Immature natural killer cell (primary cell): ENCODE data around the gene SMDT1. TPM values are rescaled to one million over a fixed set of nuclear protein-coding genes. Genes with fewer than 3 reads are reported as not detected.
"Not testable (repeated sequence)": the region's sequence is repeated elsewhere in the genome, so short reads cannot be mapped to it uniquely, and the experiment has no call there.

Experiments
- DNase-seq, 3 donors: peaks; one replicate each; pipeline ENCODE4 v3.0.0; 2022; ENCODE audit warnings: mixed read lengths in 1 of 3
- H3K27ac Mint-ChIP-seq, 6 donors: one replicate each; pipeline ENCODE4 v1.8.0; 2020; ENCODE audit warnings: mixed read lengths in 6 of 6, mild to moderate bottlenecking in 5 of 6, inconsistent platforms in 4 of 6, moderate library complexity in 3 of 6
- H3K27me3 Mint-ChIP-seq, 3 donors: one replicate each; pipeline ENCODE4 v1.8.0; 2020 to 2021; ENCODE audit warnings: low read depth in 3 of 3, mild to moderate bottlenecking in 3 of 3, mixed read lengths in 3 of 3, moderate library complexity in 3 of 3, inconsistent platforms in 1 of 3
- H3K36me3 Mint-ChIP-seq, 3 donors: one replicate each; pipeline ENCODE4 v1.8.0; 2020; ENCODE audit warnings: mixed read lengths in 3 of 3, inconsistent platforms in 2 of 3, mild to moderate bottlenecking in 2 of 3
- H3K4me1 Mint-ChIP-seq, 2 donors: one replicate each; pipeline ENCODE4 v1.8.0; 2020; ENCODE audit warnings: inconsistent platforms in 2 of 2, mild to moderate bottlenecking in 2 of 2, mixed read lengths in 2 of 2, moderate library complexity in 1 of 2
- H3K4me3 Mint-ChIP-seq, 5 donors: one replicate each; pipeline ENCODE4 v1.8.0; 2020; ENCODE audit warnings: mild to moderate bottlenecking in 5 of 5, mixed read lengths in 5 of 5, inconsistent platforms in 3 of 5, moderate library complexity in 3 of 5
- H3K9me3 Mint-ChIP-seq, 6 donors: one replicate each; pipeline ENCODE4 v1.8.0; 2020; ENCODE audit warnings: mild to moderate bottlenecking in 6 of 6, mixed read lengths in 6 of 6, inconsistent platforms in 4 of 6, moderate library complexity in 3 of 6
- polyA plus RNA-seq, 3 donors: library from polyadenylated mRNA; unstranded; fragments of 300-500 nt; fragmentation: Illumina TruSeq; gene quantifications; one replicate each; pipeline ENCODE4 v1.2.3, GENCODE V29; 2021

Gene SMDT1
- polyA plus RNA-seq, 3 donors from 2014 or later, result 158 to 284 (median 174) TPM

- H3K4me1 Mint-ChIP-seq, DNase-seq, H3K27me3 Mint-ChIP-seq, H3K9me3 Mint-ChIP-seq, H3K36me3 Mint-ChIP-seq, H3K4me3 Mint-ChIP-seq: not testable (repeated sequence)
- H3K27ac Mint-ChIP-seq, result peak within 1 kb of the TSS in 1 of 6 donors; percentile 50
Observed at GRCh38 chr22:42130639-42131431, 51.3 kb downstream of the SMDT1 start, which contains the start of gene CYP2D6. Gene CYP2D6, minus strand, starts transcription at chr22:42130810. Its CDS starts 19 bp downstream, at chr22:42130791.

- Mint-ChIP-seq H3K4me1 (no peaks in the 10 kb centered on the region), H3K27me3 (peaks cover 0 to 5% (median 2%) of the 10 kb centered on the region in 3 donors), H3K4me3 (no peak overlapping the region), H3K27ac (peak overlapping the region in 1 of 6 donors; percentile 50), H3K36me3 (no peaks in the 10 kb centered on the region), H3K9me3 (peaks cover 0 to 2% (median 0%) of the 10 kb centered on the region in 6 donors)
- DNase-seq, result no peak
Observed at GRCh38 chr22:42131562-42131961, 52.1 kb downstream of the SMDT1 start.

DNA sequence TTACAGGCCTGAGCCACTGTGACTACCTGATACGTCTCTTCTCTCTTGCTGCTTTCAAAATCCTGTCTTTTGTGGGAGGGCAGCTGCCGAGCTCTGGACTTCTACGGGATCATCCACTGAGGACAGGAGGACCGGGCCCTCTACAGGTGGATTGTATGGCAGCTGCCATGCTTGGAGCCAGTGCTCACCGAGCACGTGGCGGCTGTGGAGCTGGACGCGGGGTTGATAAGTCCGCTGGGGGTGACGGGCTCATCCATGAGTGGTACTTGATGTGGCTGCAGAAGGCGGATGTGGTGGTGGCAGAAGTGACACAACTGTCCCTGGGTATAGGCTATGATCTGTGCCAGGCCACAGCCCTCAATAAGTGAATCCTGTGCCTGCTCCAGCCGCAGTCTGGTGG is 53.0 kb downstream of the SMDT1 start:
- Mint-ChIP-seq H3K9me3 (peaks cover 0 to 2% (median 0%) of the 10 kb centered on the region in 6 donors), H3K36me3 (no peaks in the 10 kb centered on the region), H3K4me3 (no peak overlapping the region), H3K27ac (no peak overlapping the region), H3K4me1 (no peaks in the 10 kb centered on the region), H3K27me3 (peaks cover 0 to 5% (median 2%) of the 10 kb centered on the region in 3 donors)
- no peak for DNase-seq

Other genes starting within 250 kb of the SMDT1 start
- gene SREBF2, start 246.6 kb upstream of the SMDT1 start, polyA plus RNA-seq, result 10 to 100 TPM; 16.9 to 40.3 (median 22.9) TPM
- gene SHISA8, start 164.6 kb upstream of the SMDT1 start, polyA plus RNA-seq, result not detected
- not detected for gene TNFRSF13C, start 152.9 kb upstream of the SMDT1 start, polyA plus RNA-seq
- gene CENPM, start 132.5 kb upstream of the SMDT1 start, polyA plus RNA-seq, result 1 to 10 TPM; 4.3 to 9.3 (median 5.5) TPM
- gene SEPTIN3, start 110.3 kb upstream of the SMDT1 start, polyA plus RNA-seq, result not detected
- gene WBP2NL, start 80.9 kb upstream of the SMDT1 start, polyA plus RNA-seq, result under 1 TPM in 2 of 3 donors, not detected in 1; 0.16 to 0.62 TPM
- gene NAGA, start 8.9 kb upstream of the SMDT1 start, polyA plus RNA-seq, result 10 to 100 TPM; 17.5 to 30.5 (median 24.4) TPM
- gene PHETA2, start 5.5 kb upstream of the SMDT1 start, polyA plus RNA-seq, result 1 to 10 TPM in 2 of 3 donors, under 1 TPM in 1; 0.78 to 2.1 (median 1.2) TPM
- gene NDUFA6, start 11.1 kb downstream of the SMDT1 start, polyA plus RNA-seq, result 100 to 1,000 TPM; 148 to 227 (median 214) TPM
- not detected for gene CYP2D6, start 51.1 kb downstream of the SMDT1 start, polyA plus RNA-seq
- gene TCF20, start 191.0 kb downstream of the SMDT1 start, polyA plus RNA-seq, result 1 to 10 TPM in 2 of 3 donors, under 1 TPM in 1; 0.12 to 2.4 (median 1.4) TPM